NCI-H69 (cell line): ENCODE results near the gene S100A4.
A peak's percentile ranks its signal among the peaks of the same experiment; 100 is the strongest.

Source experiments
- DNase-seq: peaks from one replicate; lab custom pipeline; 2025; lab: John Stamatoyannopoulos, UW

The S100A4 gene

GRCh38 chr1:153547560-153548551, 2.2 kb upstream of the S100A4 start:
- no peak for DNase-seq

GRCh38 chr1:153546796-153547559, 1.4 kb upstream of the S100A4 start:
- no peak for DNase-seq

- DNase-seq: no peak
Measured at GRCh38 chr1:153546371-153546770, 765 bp upstream of the S100A4 start.

- peak; percentile 46 for DNase-seq
Measured at GRCh38 chr1:153544453-153545066, 1.0 kb downstream of the S100A4 start.

GRCh38 chr1:153543736-153544135, 1.9 kb downstream of the S100A4 start:
- DNase-seq: no peak

GRCh38 chr1:153542956-153543711, 2.5 kb downstream of the S100A4 start:
- DNase-seq: no peak

GRCh38 chr1:153541641-153542590, 3.7 kb downstream of the S100A4 start:
- no peak for DNase-seq

GRCh38 chr1:153540394-153541361, 4.9 kb downstream of the S100A4 start, which contains the start of gene S100A5:
TSS of gene S100A5 (minus strand) at chr1:153540934. CDS start at chr1:153540191, 743 bp downstream.
- DNase-seq: peak; percentile 57

- peak; percentile 53 for DNase-seq
Measured at GRCh38 chr1:153539395-153540093, 6.1 kb downstream of the S100A4 start.

GRCh38 chr1:153538315-153538821, 7.2 kb downstream of the S100A4 start:
- DNase-seq: peak; percentile 93

GRCh38 chr1:153537376-153537730, 8.3 kb downstream of the S100A4 start:
- no peak for DNase-seq

GRCh38 chr1:153536671-153537375, 8.8 kb downstream of the S100A4 start:
- DNase-seq: peak; percentile 49

GRCh38 chr1:153536012-153536670, 9.5 kb downstream of the S100A4 start:
- DNase-seq: peak; percentile 96

- DNase-seq: peak; percentile 65
Measured at GRCh38 chr1:153535242-153536011, 10.2 kb downstream of the S100A4 start, which contains the start of gene S100A6. TSS of gene S100A6 (minus strand) at chr1:153535991. CDS start at chr1:153535339, 652 bp downstream.

- DNase-seq: no peak
Measured at GRCh38 chr1:153534925-153535241, 10.7 kb downstream of the S100A4 start.

GRCh38 chr1:153534226-153534924, 11.2 kb downstream of the S100A4 start:
- peak; percentile 70 for DNase-seq
